ENCODE data around the gene PSMG1. TPM values are rescaled to one million over a fixed set of nuclear protein-coding genes. Genes with fewer than 3 reads are reported as not detected.

The PSMG1 gene
- total and polyA plus RNA-seq, 2 donors (not counting 1 experiment from before 2014, with no cell fraction given) = 55.5 to 62.3 TPM

DNA sequence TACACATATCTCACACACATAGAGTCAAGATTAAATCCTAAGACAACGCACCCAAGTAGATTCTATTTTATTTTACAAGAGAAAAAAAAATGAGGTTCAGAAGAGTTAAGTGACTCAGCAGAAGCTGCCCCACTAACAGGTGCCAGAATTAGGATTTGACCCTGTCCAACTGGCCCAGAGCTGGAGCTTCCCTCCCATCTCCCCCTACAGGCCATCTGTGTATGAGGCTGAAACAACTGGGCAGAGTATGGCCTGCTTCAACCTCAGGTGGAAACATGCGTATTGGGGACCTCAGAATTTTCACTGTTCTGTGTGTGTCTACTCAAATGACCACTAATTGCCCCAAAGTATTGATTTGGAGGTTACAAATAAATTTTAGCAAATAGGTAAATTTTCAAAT, 29.9 kb downstream of the PSMG1 start:
- DNase-seq (ENCODE audit: low read depth in 2 of 2) = no peak
- no peak overlapping the region for H3K27ac ChIP-seq (ENCODE audit: insufficient read depth, low read length)
- H3K9ac ChIP-seq (ENCODE audit: insufficient read depth, low read length) = no peak overlapping the region
- no peak overlapping the region for H2AFZ ChIP-seq (ENCODE audit: low read length)
- no peaks in the 10 kb centered on the region for H4K20me1 ChIP-seq (ENCODE audit: control insufficient read depth, extremely low read depth, insufficient read depth, low read length)
- no peaks in the 10 kb centered on the region for H3K9me3 ChIP-seq (ENCODE audit: control insufficient read depth, insufficient read depth, low read depth, low read length)
- no peaks in the 10 kb centered on the region for H3K4me1 ChIP-seq (ENCODE audit: control insufficient read depth, extremely low read depth, insufficient read depth, low read length)
- TF ChIP-seq EZH2 (IDR thresholded peaks at IDR 0.05; ENCODE audit: low read length, missing control alignments) = no peak
- TF ChIP-seq, protein P1, sequence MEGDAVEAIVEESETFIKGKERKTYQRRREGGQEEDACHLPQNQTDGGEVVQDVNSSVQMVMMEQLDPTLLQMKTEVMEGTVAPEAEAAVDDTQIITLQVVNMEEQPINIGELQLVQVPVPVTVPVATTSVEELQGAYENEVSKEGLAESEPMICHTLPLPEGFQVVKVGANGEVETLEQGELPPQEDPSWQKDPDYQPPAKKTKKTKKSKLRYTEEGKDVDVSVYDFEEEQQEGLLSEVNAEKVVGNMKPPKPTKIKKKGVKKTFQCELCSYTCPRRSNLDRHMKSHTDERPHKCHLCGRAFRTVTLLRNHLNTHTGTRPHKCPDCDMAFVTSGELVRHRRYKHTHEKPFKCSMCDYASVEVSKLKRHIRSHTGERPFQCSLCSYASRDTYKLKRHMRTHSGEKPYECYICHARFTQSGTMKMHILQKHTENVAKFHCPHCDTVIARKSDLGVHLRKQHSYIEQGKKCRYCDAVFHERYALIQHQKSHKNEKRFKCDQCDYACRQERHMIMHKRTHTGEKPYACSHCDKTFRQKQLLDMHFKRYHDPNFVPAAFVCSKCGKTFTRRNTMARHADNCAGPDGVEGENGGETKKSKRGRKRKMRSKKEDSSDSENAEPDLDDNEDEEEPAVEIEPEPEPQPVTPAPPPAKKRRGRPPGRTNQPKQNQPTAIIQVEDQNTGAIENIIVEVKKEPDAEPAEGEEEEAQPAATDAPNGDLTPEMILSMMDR (conservative IDR thresholded peaks at IDR 0.05 in 1 of 2, IDR thresholded peaks at IDR 0.05 in 1 of 2; ENCODE audit: low read depth in 1 of 2, low read length in 2 of 2) = peak; percentile 39 to 62
- no peaks in the 10 kb centered on the region for H3K27me3 ChIP-seq (ENCODE audit: control insufficient read depth, insufficient read depth, low read length)
- no peak overlapping the region for H3K4me3 ChIP-seq (replicated peaks in 1 of 4; ENCODE audit: control extremely low read depth in 1 of 4, insufficient read depth in 1 of 4, low read depth in 3 of 4, low read length in 4 of 4)
- H3K4me2 ChIP-seq (ENCODE audit: extremely low read depth, insufficient read depth, low read length) = no peak overlapping the region
- H3K36me3 ChIP-seq (ENCODE audit: control insufficient read depth, insufficient read depth, low read length) = no peaks in the 10 kb centered on the region
- H3K79me2 ChIP-seq (ENCODE audit: control insufficient read depth, insufficient read depth, low read length) = no peaks in the 10 kb centered on the region

DNA sequence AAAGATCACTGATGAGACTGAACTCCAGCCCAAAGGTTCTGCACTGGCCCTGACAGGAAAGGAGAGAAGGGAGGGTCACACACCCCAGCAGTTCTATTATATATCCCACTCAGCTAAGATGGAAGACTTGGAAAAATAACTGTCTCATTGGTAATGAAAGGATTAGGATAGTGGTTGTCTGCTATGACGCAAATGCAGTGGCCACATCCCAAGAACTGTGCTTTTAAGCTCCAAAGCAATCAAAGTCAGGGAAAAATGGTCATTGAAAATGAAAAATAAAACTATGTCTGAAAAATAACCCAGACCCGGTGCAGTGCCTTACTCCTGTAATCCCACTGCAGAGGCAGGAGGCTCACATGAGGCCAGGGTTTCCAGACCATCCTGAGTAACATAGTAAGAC, 31.0 kb downstream of the PSMG1 start:
- Histone ChIP-seq H3K27me3 (ENCODE audit: control insufficient read depth, insufficient read depth, low read length) (no peaks in the 10 kb centered on the region), H3K4me2 (ENCODE audit: extremely low read depth, insufficient read depth, low read length) (no peak overlapping the region), H3K27ac (ENCODE audit: insufficient read depth, low read length) (no peak overlapping the region), H3K79me2 (ENCODE audit: control insufficient read depth, insufficient read depth, low read length) (no peaks in the 10 kb centered on the region), H4K20me1 (ENCODE audit: control insufficient read depth, extremely low read depth, insufficient read depth, low read length) (no peaks in the 10 kb centered on the region), H3K9me3 (ENCODE audit: control insufficient read depth, insufficient read depth, low read depth, low read length) (no peaks in the 10 kb centered on the region), H3K36me3 (ENCODE audit: control insufficient read depth, insufficient read depth, low read length) (no peaks in the 10 kb centered on the region), H3K4me3 (replicated peaks in 1 of 4; ENCODE audit: control extremely low read depth in 1 of 4, insufficient read depth in 1 of 4, low read depth in 3 of 4, low read length in 4 of 4) (no peak overlapping the region), H2AFZ (ENCODE audit: low read length) (no peak overlapping the region), H3K4me1 (ENCODE audit: control insufficient read depth, extremely low read depth, insufficient read depth, low read length) (no peaks in the 10 kb centered on the region), H3K9ac (ENCODE audit: insufficient read depth, low read length) (no peak overlapping the region)
- DNase-seq (ENCODE audit: low read depth in 2 of 2) = no peak
- TF ChIP-seq EZH2 (IDR thresholded peaks at IDR 0.05; ENCODE audit: low read length, missing control alignments) = no peak
- TF ChIP-seq, protein P1 (conservative IDR thresholded peaks at IDR 0.05 in 1 of 2, IDR thresholded peaks at IDR 0.05 in 1 of 2; ENCODE audit: low read depth in 1 of 2, low read length in 2 of 2) = no peak

DNA sequence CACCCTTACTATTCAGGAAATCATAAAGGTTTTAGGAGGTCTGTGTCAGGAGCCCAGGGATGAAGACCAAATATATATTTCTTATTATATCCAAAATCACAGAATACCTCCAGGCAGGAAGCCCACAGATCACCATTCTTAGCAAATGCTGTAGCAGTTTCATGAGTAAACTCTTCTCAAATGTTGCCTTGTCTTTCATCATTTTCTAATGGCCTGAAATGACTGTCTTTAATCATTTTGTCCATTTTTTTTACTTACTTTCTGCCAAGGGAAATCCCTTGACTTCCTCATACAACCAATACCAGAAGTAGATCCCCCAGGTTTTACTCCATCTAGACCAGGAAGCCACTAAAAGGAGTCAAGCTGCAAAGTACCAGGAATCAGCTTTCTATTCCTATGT, 32.4 kb downstream of the PSMG1 start:
- Histone ChIP-seq H4K20me1 (ENCODE audit: control insufficient read depth, extremely low read depth, insufficient read depth, low read length) (no peaks in the 10 kb centered on the region), H2AFZ (ENCODE audit: low read length) (no peak overlapping the region), H3K27ac (ENCODE audit: insufficient read depth, low read length) (no peak overlapping the region), H3K36me3 (ENCODE audit: control insufficient read depth, insufficient read depth, low read length) (no peaks in the 10 kb centered on the region), H3K79me2 (ENCODE audit: control insufficient read depth, insufficient read depth, low read length) (no peaks in the 10 kb centered on the region), H3K9me3 (ENCODE audit: control insufficient read depth, insufficient read depth, low read depth, low read length) (no peaks in the 10 kb centered on the region), H3K9ac (ENCODE audit: insufficient read depth, low read length) (no peak overlapping the region), H3K4me1 (ENCODE audit: control insufficient read depth, extremely low read depth, insufficient read depth, low read length) (no peaks in the 10 kb centered on the region), H3K4me2 (ENCODE audit: extremely low read depth, insufficient read depth, low read length) (no peak overlapping the region), H3K4me3 (replicated peaks in 1 of 4; ENCODE audit: control extremely low read depth in 1 of 4, insufficient read depth in 1 of 4, low read depth in 3 of 4, low read length in 4 of 4) (no peak overlapping the region), H3K27me3 (ENCODE audit: control insufficient read depth, insufficient read depth, low read length) (no peaks in the 10 kb centered on the region)
- no peak for DNase-seq (ENCODE audit: low read depth in 2 of 2)
- TF ChIP-seq, protein P1 (conservative IDR thresholded peaks at IDR 0.05 in 1 of 2, IDR thresholded peaks at IDR 0.05 in 1 of 2; ENCODE audit: low read depth in 1 of 2, low read length in 2 of 2) = no peak
- TF ChIP-seq EZH2 (IDR thresholded peaks at IDR 0.05; ENCODE audit: low read length, missing control alignments) = no peak
